BJ (cell line): ENCODE measurements around the gene CLEC16A. TPM values are rescaled to one million over a fixed set of nuclear protein-coding genes. Genes with fewer than 3 reads are reported as not detected.

ENCODE experiments used
- CTCF ChIA-PET: fragments of 350-600 bp; formaldehyde crosslinking; extraction: SDS; loops from one replicate; lab custom pipeline; 2021; ENCODE audit warnings: antibody characterized with exemption, inconsistent platforms; lab: Yijun Ruan, JAX
- POLR2A ChIA-PET: fragments of 300-600 bp; sonication (Branson Sonifier 250); formaldehyde crosslinking; extraction: SDS; loops from one replicate; lab custom pipeline; 2021; ENCODE audit warnings: antibody characterized with exemption; lab: Charles Lee
- DNase-seq: peaks from one replicate; pipeline ENCODE4 v3.0.0-alpha.2; 2011; ENCODE audit warnings: low read depth
- H3K27me3 ChIP-seq: 2 replicates; pipeline ENCODE4 v1.6.0; 2011; ENCODE audit warnings: low read length; ENCODE audit not compliant: control insufficient read depth, insufficient read depth
- H3K36me3 ChIP-seq: 2 replicates; pipeline ENCODE4 v1.5.1; 2011; ENCODE audit warnings: low read length; ENCODE audit not compliant: control insufficient read depth, insufficient read depth
- H3K4me3 ChIP-seq: 2 replicates; pipeline ENCODE4 v1.5.1; 2011; ENCODE audit warnings: low read depth, mild to moderate bottlenecking, control low read depth, low read length
- CTCF ChIP-seq: IDR thresholded peaks from 2 replicates; pipeline ENCODE4 v1.5.1; 2011; ENCODE audit warnings: low read depth, mild to moderate bottlenecking, control low read depth, inconsistent platforms, low read length, moderate library complexity; ENCODE audit not compliant: insufficient read depth
- polyA plus RNA-seq: library from polyadenylated mRNA; depleted of rRNA; stranded (reverse); fragments of >200 nt; gene quantifications from 2 replicates; pipeline ENCODE4 v1.2.3, GENCODE V29; 2011

CLEC16A gene
- polyA plus RNA-seq, 1 experiment = 8.7 TPM

GRCh38 chr16:11032000-11032921 lies 87.9 kb downstream of the CLEC16A start:
- no peak overlapping the region for H3K4me3 ChIP-seq
- DNase-seq = no peak

GRCh38 chr16:11032922-11033291 lies 88.5 kb downstream of the CLEC16A start:
- CTCF ChIA-PET = interaction anchor here (0.5 kb wide), 1 partner anchor 208 kb away, joined by 3 read pairs; no protein-coding TSS in a partner anchor
- POLR2A ChIA-PET = no interaction called here
- H3K36me3 ChIP-seq = peaks cover 3% of the 10 kb centered on the region; the same call in 1 of the 2 replicates

More at GRCh38 chr16:11032000-11032921, 87.9 kb downstream of the CLEC16A start:
- H3K27me3 ChIP-seq = no peaks in the 10 kb centered on the region
- no peak for TF ChIP-seq CTCF
- ChIA-PET POLR2A (no interaction called here), CTCF (interaction anchor here (0.5 kb wide), 1 partner anchor 209 kb away, joined by 3 read pairs; no protein-coding TSS in a partner anchor)
- H3K36me3 ChIP-seq = peaks cover 3% of the 10 kb centered on the region; the same call in 1 of the 2 replicates

GRCh38 chr16:11033629-11034420 lies 89.5 kb downstream of the CLEC16A start:
- TF ChIP-seq CTCF = no peak
- DNase-seq = peak; percentile 69
- Histone ChIP-seq H3K4me3 (no peak overlapping the region), H3K36me3 (peaks cover 3% of the 10 kb centered on the region; the same call in 1 of the 2 replicates), H3K27me3 (no peaks in the 10 kb centered on the region)
- CTCF ChIA-PET = interaction anchor here (0.7 to 1.3 kb wide), 4 partner anchors 13 to 223 kb away, joined by 3 to 4 read pairs (median 4); partner anchors contain the start of gene SOCS1
- POLR2A ChIA-PET = no interaction called here

More at GRCh38 chr16:11032922-11033291, 88.5 kb downstream of the CLEC16A start:
- Histone ChIP-seq H3K4me3 (no peak overlapping the region), H3K27me3 (no peaks in the 10 kb centered on the region)
- no peak for DNase-seq
- no peak for TF ChIP-seq CTCF

- Histone ChIP-seq H3K36me3 (peaks cover 3% of the 10 kb centered on the region; the same call in 1 of the 2 replicates), H3K27me3 (no peaks in the 10 kb centered on the region), H3K4me3 (no peak overlapping the region)
- ChIA-PET POLR2A (no interaction called here), CTCF (interaction anchor here (0.7 to 1.3 kb wide), 4 partner anchors 12 to 222 kb away, joined by 3 to 4 read pairs (median 4); partner anchors contain the start of gene SOCS1)
- TF ChIP-seq CTCF = no peak
- DNase-seq = no peak
These were observed 90.1 kb downstream of the CLEC16A start for GRCh38 chr16:11034481-11034931.
